Cardiac muscle cell (in vitro differentiated cells and primary cell): ENCODE data around the gene GOLGA2. TPM values are rescaled to one million over a fixed set of nuclear protein-coding genes. Genes with fewer than 3 reads are reported as not detected.
A peak's percentile ranks its signal among the peaks of the same experiment; 100 is the strongest.

Source experiments
- DNase-seq, 2 donors: peaks; one replicate each; pipeline versions ENCODE4 v3.0.0 to v3.0.0-alpha.2; 2010 to 2017; ENCODE audit warnings: low read depth in 1 of 2, low spot score in 1 of 2
- H3K27ac ChIP-seq: fragments of 200-600 bp; sonication (generic); 2 replicates; pipeline ENCODE4 v1.5.1; 2016
- H3K27me3 ChIP-seq: fragments of 200-600 bp; sonication (generic); 2 replicates; pipeline ENCODE4 v1.6.0; 2016; ENCODE audit warnings: control low read depth
- H3K36me3 ChIP-seq: fragments of 200-600 bp; sonication (generic); 2 replicates; pipeline ENCODE4 v1.5.1; 2016; ENCODE audit warnings: control low read depth
- H3K4me1 ChIP-seq: fragments of 200-600 bp; sonication (generic); 2 replicates; pipeline ENCODE4 v1.8.1; 2017; ENCODE audit warnings: low read depth, mild to moderate bottlenecking, mixed run types
- H3K4me3 ChIP-seq: fragments of 200-600 bp; sonication (generic); 2 replicates; pipeline ENCODE4 v1.5.1; 2016; ENCODE audit warnings: mild to moderate bottlenecking
- H3K9me3 ChIP-seq: fragments of 200-600 bp; sonication (generic); 2 replicates; pipeline ENCODE4 v1.5.1; 2017; ENCODE audit warnings: low read depth, mild to moderate bottlenecking, control low read depth
- polyA plus RNA-seq: library from polyadenylated mRNA; unstranded; fragments of >200 nt; fragmentation: Nextera tagmentation; extraction: Ambion mirVana; gene quantifications from 2 replicates; pipeline ENCODE4 v1.2.1, GENCODE V29; 2016
- total RNA-seq: library from RNA; depleted of rRNA; stranded (reverse); fragments of >200 nt; gene quantifications from 2 replicates; pipeline ENCODE4 v1.2.3, GENCODE V29; 2016
- TF ChIP-seq, protein P1 (sequence below): IDR thresholded peaks from 2 replicates; pipeline ENCODE4 v1.5.1; 2012; ENCODE audit warnings: low read depth, mild to moderate bottlenecking, low read length

Gene GOLGA2
- total and polyA plus RNA-seq, 2 experiments from 2014 or later = 32.0 to 95.3 TPM

DNA sequence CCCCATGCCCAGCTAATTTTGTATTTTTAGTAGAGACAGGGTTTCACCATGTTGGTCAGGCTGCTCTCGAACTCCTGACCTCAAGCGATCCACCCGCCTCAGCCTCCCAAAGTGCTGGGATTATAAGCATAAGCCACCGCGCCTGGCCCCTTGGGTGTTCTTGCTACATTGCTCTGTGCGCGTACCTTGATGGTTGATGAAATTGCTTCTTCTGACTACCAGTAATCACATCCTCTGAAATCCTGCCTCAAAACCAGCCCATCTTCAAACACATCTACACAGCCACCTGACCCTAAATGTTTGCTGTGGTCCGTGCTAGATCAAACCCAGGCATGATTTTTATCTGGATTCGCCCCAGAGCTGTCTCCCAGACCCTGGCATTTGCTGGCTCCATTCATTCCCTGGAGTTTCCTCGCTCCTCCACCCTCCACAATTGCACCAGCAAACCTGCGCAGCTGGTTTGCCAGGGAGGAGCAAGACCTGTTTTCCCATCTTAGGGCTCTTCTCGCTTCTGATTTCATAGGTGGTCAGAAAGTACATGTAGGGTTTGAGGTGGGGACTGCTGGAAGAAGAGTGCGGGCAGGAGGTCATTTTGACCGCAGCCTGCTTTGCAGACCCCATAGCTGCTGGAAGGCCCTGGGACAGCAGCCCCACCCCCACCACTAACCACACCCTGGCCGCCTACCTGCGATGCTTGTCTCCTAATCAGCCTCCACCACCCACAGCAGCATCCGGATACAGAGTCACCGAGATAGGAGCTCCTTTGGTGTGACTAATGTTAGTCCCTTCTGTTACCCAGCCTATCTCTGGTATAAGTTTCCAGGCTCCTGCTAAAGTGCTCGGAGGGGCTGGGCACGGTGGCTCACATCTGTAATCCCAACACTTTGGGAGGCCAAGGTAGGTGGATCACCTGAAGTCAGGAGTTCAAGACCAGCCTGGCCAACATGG is 23.0 kb upstream of the GOLGA2 start:
- TF ChIP-seq, protein P1, sequence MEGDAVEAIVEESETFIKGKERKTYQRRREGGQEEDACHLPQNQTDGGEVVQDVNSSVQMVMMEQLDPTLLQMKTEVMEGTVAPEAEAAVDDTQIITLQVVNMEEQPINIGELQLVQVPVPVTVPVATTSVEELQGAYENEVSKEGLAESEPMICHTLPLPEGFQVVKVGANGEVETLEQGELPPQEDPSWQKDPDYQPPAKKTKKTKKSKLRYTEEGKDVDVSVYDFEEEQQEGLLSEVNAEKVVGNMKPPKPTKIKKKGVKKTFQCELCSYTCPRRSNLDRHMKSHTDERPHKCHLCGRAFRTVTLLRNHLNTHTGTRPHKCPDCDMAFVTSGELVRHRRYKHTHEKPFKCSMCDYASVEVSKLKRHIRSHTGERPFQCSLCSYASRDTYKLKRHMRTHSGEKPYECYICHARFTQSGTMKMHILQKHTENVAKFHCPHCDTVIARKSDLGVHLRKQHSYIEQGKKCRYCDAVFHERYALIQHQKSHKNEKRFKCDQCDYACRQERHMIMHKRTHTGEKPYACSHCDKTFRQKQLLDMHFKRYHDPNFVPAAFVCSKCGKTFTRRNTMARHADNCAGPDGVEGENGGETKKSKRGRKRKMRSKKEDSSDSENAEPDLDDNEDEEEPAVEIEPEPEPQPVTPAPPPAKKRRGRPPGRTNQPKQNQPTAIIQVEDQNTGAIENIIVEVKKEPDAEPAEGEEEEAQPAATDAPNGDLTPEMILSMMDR = no peak
- no peaks in the 10 kb centered on the region for H3K36me3 ChIP-seq
- no peak overlapping the region for H3K4me3 ChIP-seq
- H3K27ac ChIP-seq = no peak overlapping the region
- H3K4me1 ChIP-seq = no peaks in the 10 kb centered on the region
- H3K27me3 ChIP-seq = no peaks in the 10 kb centered on the region
- H3K9me3 ChIP-seq = no peaks in the 10 kb centered on the region
- no peak for DNase-seq

DNA sequence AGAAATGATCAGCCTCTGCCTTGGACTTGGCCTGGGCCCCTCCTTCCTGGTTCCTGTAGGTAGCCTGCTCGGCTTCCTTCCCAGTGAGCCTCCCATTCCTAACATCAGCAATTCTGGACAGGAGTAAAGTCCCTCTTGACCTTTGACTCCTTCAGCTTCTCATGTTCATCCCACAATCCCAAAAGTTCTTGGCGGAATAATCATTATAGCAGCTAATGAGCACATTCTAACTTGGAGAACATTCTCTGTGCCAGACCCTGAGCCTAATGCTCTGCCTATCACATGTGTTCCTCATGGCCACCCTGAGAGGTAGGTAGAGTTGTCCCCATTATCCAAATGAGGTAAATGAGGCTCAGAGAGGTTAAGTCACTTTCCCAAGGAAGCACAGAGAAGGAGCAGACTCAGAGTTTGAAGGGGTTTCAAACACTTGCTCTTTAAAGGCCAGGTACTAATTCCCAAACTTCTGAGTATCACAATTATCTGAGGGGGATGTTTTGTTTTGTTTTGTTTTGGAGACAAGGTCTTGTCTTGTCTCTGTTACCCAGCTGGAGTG is 21.5 kb upstream of the GOLGA2 start:
- H3K4me3 ChIP-seq = no peak overlapping the region
- H3K36me3 ChIP-seq = no peaks in the 10 kb centered on the region
- H3K4me1 ChIP-seq = no peaks in the 10 kb centered on the region
- DNase-seq = no peak
- H3K9me3 ChIP-seq = no peaks in the 10 kb centered on the region
- H3K27me3 ChIP-seq = no peaks in the 10 kb centered on the region
- no peak overlapping the region for H3K27ac ChIP-seq
- TF ChIP-seq, protein P1 = no peak

DNA sequence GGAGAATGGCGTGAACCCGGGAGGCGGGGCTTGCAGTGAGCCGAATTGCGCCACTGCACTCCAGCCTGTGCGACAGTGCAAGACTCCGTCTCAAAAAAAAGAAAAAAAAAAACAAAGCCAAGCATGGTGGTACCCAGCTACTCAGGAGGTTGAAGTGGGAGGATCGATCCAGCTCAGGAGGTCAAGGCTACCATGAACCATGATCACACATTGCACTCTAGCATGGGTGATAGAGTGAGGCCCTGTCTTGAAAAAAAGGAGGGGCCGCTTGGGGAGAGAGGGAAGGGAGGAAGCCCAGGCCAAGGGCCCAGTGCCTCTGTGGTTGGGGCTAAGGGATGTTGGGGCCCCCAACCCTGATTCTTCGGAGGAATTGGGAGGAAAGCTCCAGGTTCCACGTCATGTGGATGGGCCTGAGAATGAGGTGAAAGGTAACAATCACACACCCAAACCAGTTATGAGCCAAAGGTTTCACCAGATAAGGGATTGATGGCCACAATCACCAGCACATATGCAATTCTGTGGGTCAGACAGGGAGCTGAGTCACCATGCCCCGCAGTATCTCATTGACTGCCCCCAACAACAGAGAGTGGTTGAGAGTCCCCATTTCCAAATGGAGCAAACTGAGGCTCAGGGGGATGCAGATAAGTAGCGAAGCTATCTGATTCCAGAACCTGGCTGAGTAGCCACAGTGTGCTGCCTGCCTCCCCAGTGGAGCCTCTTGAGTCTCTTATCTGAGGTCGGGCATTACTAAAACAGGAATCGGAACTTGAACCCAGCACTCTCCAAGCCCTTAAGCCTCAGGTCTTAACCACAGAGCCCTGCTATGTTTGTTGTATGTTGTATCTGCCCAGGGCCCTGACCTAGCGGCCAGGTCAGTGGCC is 20.8 kb upstream of the GOLGA2 start:
- peak in 1 of 2 donors; percentile 43 for DNase-seq
- no peak overlapping the region for H3K27ac ChIP-seq
- H3K4me1 ChIP-seq = no peaks in the 10 kb centered on the region
- no peaks in the 10 kb centered on the region for H3K27me3 ChIP-seq
- no peaks in the 10 kb centered on the region for H3K9me3 ChIP-seq
- no peak overlapping the region for H3K4me3 ChIP-seq
- TF ChIP-seq, protein P1 = no peak
- no peaks in the 10 kb centered on the region for H3K36me3 ChIP-seq

DNA sequence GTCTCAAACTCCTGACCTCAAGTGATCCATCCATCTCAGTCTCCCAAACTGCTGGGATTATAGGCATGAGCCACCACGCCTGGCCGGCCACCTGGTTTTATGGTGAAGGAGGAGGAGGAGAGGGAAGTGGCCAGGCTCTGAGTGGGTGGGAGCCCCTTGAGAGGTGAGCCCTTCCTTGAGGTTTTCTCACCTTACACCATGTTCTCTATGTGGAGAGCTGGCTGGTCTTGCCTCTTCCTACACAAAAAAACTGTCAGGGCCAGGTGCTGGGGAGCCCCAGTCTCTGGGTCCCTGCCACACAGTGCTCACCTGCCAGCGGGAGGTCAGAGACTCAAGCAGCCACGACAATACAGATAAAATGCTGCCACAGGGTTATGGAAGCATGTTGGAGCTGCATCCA is 18.3 kb upstream of the GOLGA2 start:
- TF ChIP-seq, protein P1 = no peak
- H3K27ac ChIP-seq = no peak overlapping the region
- no peaks in the 10 kb centered on the region for H3K4me1 ChIP-seq

DNA sequence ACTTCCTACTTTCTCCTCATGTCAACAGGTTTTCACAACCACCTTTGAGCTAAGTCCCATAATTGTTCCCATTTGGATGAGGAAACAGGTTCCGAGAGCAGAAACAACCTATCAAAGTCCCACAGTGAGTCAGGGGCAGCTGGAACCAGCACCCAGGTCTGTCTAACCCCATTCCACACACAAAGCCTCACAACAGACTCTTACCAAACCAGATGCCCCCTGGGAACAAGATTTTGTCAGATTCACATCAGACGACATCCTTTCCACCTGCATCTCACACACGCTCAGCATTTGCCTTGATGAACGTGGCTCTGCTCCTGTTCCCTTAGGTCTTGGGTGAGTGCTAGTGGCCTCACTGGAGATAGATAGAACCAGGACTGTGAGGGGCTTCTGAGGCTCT is 17.3 kb upstream of the GOLGA2 start:
- no peak for DNase-seq
- Histone ChIP-seq H3K4me3 (no peak overlapping the region), H3K27ac (no peak overlapping the region), H3K4me1 (no peaks in the 10 kb centered on the region), H3K27me3 (no peaks in the 10 kb centered on the region), H3K9me3 (no peaks in the 10 kb centered on the region), H3K36me3 (no peaks in the 10 kb centered on the region)
- TF ChIP-seq, protein P1 = no peak

More for the DNA sequence above, 18.3 kb upstream of the GOLGA2 start:
- H3K4me3 ChIP-seq = no peak overlapping the region
- no peaks in the 10 kb centered on the region for H3K27me3 ChIP-seq
- DNase-seq = no peak
- no peaks in the 10 kb centered on the region for H3K9me3 ChIP-seq
- no peaks in the 10 kb centered on the region for H3K36me3 ChIP-seq
